Endothelial cell (in vitro differentiated cells): ENCODE results near the gene CYP51A1. TPM values are rescaled to one million over a fixed set of nuclear protein-coding genes. Genes with fewer than 3 reads are reported as not detected.
A peak's percentile ranks its signal among the peaks of the same experiment; 100 is the strongest.

ENCODE experiments used
- DNase-seq: peaks from one replicate; pipeline ENCODE4 v3.0.0; 2021; ENCODE audit warnings: low spot score
- H3K27ac Mint-ChIP-seq: one replicate; pipeline ENCODE4 v1.8.0; 2021; ENCODE audit warnings: mixed read lengths, inconsistent platforms; ENCODE audit not compliant: unreplicated experiment
- H3K27me3 Mint-ChIP-seq: one replicate; pipeline ENCODE4 v1.8.0; 2021; ENCODE audit warnings: mild to moderate bottlenecking, moderate library complexity, mixed read lengths, inconsistent platforms; ENCODE audit not compliant: unreplicated experiment
- H3K36me3 Mint-ChIP-seq: one replicate; pipeline ENCODE4 v1.8.0; 2021; ENCODE audit warnings: mild to moderate bottlenecking, low read depth, mixed read lengths, inconsistent platforms; ENCODE audit not compliant: unreplicated experiment
- H3K4me1 Mint-ChIP-seq: one replicate; pipeline ENCODE4 v1.8.0; 2021; ENCODE audit warnings: mild to moderate bottlenecking, mixed read lengths, inconsistent platforms; ENCODE audit not compliant: unreplicated experiment
- H3K4me3 Mint-ChIP-seq: one replicate; pipeline ENCODE4 v1.8.0; 2021; ENCODE audit warnings: mild to moderate bottlenecking, mixed read lengths, inconsistent platforms; ENCODE audit not compliant: unreplicated experiment
- H3K9me3 Mint-ChIP-seq: one replicate; pipeline ENCODE4 v1.8.0; 2021; ENCODE audit warnings: mixed read lengths, inconsistent platforms; ENCODE audit not compliant: unreplicated experiment
- total RNA-seq: library from RNA; stranded (reverse); fragmentation: NEBNext Ultra II Directional; extraction: Animal tissue kit (Norgen Biotek cat#: 25700); gene quantifications from one replicate; pipeline ENCODE4 v1.2.1, GENCODE V29; 2021; ENCODE audit not compliant: unreplicated experiment
- TF ChIP-seq, protein P1 (sequence below): fragments of 200-600 bp; sonication (generic); IDR thresholded peaks from one replicate; pipeline ENCODE4 v1.5.0; 2021; ENCODE audit warnings: antibody characterized with exemption; ENCODE audit not compliant: unreplicated experiment

CYP51A1 gene
- total RNA-seq, 1 donor from 2014 or later = 109 TPM

DNA sequence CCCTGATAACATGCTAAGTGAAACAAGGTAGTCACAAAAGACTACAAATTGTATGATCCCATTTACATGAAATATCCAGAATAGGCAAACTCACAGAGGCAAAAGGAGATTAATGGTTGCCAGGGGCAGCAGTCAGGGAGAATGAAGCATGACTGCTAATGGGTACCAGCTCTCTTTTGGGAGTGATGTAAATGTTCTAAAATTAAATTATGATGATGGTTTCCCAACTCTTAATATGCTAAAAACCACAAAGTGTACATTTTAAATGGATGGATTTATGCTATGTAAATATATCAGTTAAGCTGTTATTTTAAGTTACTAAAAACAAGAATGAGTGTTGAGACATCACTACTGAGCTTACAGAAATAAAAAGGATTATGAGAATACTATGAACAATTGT lies 12.6 kb downstream of the CYP51A1 start:
- Mint-ChIP-seq H3K4me1 (peaks cover 4% of the 10 kb centered on the region), H3K4me3 (no peak overlapping the region), H3K36me3 (peaks cover 51% of the 10 kb centered on the region), H3K27me3 (peaks cover 2% of the 10 kb centered on the region), H3K9me3 (no peaks in the 10 kb centered on the region), H3K27ac (no peak overlapping the region)
- TF ChIP-seq, protein P1, sequence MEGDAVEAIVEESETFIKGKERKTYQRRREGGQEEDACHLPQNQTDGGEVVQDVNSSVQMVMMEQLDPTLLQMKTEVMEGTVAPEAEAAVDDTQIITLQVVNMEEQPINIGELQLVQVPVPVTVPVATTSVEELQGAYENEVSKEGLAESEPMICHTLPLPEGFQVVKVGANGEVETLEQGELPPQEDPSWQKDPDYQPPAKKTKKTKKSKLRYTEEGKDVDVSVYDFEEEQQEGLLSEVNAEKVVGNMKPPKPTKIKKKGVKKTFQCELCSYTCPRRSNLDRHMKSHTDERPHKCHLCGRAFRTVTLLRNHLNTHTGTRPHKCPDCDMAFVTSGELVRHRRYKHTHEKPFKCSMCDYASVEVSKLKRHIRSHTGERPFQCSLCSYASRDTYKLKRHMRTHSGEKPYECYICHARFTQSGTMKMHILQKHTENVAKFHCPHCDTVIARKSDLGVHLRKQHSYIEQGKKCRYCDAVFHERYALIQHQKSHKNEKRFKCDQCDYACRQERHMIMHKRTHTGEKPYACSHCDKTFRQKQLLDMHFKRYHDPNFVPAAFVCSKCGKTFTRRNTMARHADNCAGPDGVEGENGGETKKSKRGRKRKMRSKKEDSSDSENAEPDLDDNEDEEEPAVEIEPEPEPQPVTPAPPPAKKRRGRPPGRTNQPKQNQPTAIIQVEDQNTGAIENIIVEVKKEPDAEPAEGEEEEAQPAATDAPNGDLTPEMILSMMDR = no peak
- DNase-seq = no peak

DNA sequence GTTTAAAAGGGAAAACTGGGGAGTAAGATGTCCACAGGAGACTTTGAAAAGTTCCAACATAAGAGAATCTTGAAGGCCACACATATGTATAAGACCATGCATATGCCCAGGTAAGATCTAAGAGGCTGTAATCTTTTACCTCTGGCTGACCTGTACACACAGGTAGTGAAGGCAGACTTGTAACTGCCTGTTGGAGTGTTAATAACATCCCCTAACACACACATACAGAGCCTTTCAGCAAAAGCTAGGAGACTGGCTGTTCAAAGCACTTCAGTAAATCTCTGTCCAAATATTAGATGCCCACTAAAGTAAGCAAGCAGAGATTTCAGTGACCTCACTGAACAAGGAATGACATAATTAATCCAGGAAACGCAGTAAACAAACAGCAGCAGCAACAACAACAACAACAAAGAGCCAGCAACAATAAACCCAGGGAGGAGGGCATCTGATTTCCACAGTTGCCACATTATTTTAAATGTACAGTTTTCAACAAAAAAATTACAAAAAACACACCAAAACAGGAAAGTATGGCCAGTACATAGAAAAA lies 15.0 kb downstream of the CYP51A1 start:
- no peak for DNase-seq
- no peak overlapping the region for H3K4me3 Mint-ChIP-seq
- no peaks in the 10 kb centered on the region for H3K9me3 Mint-ChIP-seq
- TF ChIP-seq, protein P1 = no peak
- H3K27ac Mint-ChIP-seq = peak overlapping the region; percentile 61
- H3K36me3 Mint-ChIP-seq = peaks cover 50% of the 10 kb centered on the region
- peaks cover 4% of the 10 kb centered on the region for H3K4me1 Mint-ChIP-seq
- peaks cover 2% of the 10 kb centered on the region for H3K27me3 Mint-ChIP-seq

DNA sequence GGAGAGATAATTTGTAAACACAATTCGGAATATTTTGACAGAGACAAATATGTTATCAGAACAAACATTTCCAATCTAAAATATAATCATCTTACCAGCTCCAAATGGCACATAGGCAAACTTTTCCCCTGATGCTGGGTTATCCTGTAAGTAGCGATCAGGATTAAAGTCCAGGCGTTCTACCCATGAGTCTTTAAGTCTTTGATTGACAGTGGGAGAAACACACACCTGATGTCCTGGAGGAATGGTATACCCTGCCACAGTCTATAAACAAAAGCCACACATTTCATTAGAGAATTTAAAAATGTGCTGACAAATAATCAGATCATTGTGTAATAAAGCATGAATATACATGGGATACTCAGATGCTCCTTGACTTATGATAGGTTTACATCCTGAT lies 17.3 kb downstream of the CYP51A1 start:
- H3K4me1 Mint-ChIP-seq = peaks cover 4% of the 10 kb centered on the region
- no peaks in the 10 kb centered on the region for H3K9me3 Mint-ChIP-seq
- peaks cover 38% of the 10 kb centered on the region for H3K36me3 Mint-ChIP-seq
- DNase-seq = no peak
- no peak overlapping the region for H3K27ac Mint-ChIP-seq
- peaks cover 2% of the 10 kb centered on the region for H3K27me3 Mint-ChIP-seq
- TF ChIP-seq, protein P1 = no peak
- no peak overlapping the region for H3K4me3 Mint-ChIP-seq

- peaks cover 2% of the 10 kb centered on the region for H3K27me3 Mint-ChIP-seq
- peaks cover 4% of the 10 kb centered on the region for H3K4me1 Mint-ChIP-seq
- no peak overlapping the region for H3K27ac Mint-ChIP-seq
- TF ChIP-seq, protein P1 = no peak
- H3K4me3 Mint-ChIP-seq = no peak overlapping the region
- peaks cover 32% of the 10 kb centered on the region for H3K36me3 Mint-ChIP-seq
- H3K9me3 Mint-ChIP-seq = no peaks in the 10 kb centered on the region
- no peak for DNase-seq
Measured at GRCh38 chr7:92115821-92116220, 18.5 kb downstream of the CYP51A1 start.

- Mint-ChIP-seq H3K27me3 (no peaks in the 10 kb centered on the region), H3K4me3 (no peak overlapping the region), H3K27ac (no peak overlapping the region), H3K36me3 (peaks cover 21% of the 10 kb centered on the region), H3K4me1 (no peaks in the 10 kb centered on the region), H3K9me3 (no peaks in the 10 kb centered on the region)
- DNase-seq = no peak
- TF ChIP-seq, protein P1 = no peak
Measured at GRCh38 chr7:92110857-92111256, 23.4 kb downstream of the CYP51A1 start.
